ENCODE results near the gene ADD1.

ADD1 gene

DNA sequence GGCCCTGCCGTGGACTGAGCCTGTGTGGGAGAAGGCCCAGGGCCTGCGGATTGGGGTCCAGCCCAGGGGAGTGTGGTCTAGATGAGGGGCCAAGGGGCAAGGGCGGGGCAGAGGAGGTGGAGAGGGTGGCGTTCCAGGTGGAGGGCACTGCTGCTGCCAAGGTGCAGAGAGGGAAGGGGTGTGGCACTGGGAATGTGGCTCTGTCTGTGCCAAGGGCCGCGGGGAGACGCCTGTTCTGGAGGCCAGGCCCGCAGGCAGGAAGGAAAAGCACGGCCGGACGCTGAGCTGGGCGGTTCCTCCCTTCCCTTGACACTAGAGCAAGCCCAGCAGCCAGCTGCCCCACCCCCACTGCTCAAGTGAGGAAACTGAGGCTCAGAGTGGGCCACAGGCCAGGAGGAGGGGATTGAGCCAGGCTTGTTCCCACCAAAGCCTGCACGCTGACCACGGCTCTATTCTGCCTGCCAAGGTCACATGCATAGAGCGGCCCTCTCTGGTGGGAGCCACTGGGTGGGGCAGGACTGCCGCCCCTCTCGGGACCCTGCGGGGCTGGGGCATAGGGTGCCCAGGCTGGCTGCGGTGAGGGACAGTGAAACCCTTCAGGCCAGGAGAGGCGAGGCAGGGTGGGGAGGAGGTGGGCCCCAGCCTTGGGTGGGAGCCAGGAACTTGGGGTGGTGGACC is 37.8 kb upstream of the ADD1 start:
- no peak for DNase-seq (ENCODE audit: low read depth in 2 of 2)

DNA sequence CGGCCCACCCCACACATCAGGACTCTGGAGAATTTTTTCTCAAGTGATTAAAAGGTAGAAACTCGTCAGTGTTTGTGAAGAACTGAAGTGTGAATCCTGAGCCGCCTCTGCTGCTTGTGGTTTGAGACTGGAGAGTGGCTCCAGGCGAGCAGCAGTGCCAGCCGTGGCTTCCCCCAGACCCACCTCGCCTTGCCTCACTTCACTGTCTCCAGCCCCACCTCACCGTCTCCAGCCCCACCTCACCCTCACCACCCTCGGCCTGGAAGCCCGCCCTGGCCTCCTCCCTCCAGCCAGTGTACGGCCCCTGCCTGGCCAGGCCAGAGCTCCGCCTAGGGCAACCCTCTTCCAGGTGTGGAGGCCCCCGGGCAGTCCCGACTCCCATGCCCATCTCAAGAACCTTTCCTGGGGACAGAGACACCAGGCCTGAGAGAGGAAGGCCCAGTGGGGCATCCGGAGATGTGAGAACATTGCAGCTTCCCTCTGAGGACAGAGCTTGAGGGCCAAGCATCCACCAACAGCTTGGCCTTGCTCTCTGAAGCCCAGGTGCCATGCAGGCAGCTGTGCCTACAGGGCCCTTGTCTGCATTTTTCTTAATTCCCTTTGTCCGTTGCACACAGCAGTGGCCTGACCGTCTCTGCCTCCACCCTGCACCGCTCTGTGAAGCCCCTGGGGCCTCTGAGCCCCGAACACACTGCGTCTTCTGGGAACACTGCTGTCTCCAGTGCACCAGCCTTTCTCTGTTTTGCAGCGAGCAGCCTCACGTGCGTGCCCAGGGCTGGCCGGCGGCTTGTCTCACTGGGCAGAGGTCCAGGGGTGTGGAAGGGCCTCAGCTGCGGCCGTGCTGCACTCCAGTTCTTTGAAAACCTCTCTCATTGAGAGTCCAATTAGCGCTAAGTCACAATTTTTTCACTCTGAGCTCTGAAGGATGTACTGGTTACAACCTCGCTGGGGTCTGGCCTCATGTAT is 37.0 kb upstream of the ADD1 start:
- no peak for DNase-seq (ENCODE audit: low read depth in 2 of 2)

DNA sequence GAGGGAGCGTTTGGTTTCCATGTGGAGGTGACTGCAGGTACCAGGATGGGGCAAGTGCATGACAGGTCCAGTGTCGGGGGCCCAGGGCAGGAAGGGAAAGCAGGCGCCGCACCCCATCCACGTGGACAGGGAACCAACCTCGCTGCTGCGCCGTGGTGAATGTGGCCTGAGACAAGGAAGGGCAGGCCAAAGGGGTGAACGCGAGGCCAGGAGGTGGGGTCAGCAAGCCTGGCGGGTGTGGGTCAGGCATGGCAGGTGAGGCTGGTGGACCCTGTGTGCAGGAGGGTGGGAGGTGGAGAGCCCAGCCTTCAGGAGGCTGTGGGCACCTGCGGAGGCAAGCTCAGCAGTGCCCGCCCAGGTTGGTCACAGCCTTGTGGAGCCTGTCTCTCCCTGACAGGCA is 36.1 kb upstream of the ADD1 start:
- no peak for DNase-seq (ENCODE audit: low read depth in 2 of 2)

DNA sequence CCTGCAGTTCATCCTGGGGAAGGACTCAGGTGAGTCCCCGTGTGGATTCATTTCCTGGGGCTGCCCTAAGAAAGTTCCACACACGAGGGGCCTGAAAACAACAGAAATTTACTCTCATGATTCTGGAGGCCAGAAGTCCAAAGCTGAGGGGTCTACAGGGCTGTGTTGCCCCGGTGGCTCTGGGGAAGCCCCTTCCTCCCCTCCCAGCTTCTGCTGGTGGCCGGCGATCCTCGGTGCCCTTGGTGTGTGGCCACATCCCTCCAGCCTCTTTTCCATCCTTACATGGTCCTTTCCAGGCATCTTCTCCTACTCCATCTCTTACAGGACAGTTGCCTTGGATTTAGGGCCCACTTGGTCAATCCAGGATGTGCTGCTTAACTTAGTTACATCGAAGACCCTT is 35.6 kb upstream of the ADD1 start:
- no peak for DNase-seq (ENCODE audit: low read depth in 2 of 2)

DNA sequence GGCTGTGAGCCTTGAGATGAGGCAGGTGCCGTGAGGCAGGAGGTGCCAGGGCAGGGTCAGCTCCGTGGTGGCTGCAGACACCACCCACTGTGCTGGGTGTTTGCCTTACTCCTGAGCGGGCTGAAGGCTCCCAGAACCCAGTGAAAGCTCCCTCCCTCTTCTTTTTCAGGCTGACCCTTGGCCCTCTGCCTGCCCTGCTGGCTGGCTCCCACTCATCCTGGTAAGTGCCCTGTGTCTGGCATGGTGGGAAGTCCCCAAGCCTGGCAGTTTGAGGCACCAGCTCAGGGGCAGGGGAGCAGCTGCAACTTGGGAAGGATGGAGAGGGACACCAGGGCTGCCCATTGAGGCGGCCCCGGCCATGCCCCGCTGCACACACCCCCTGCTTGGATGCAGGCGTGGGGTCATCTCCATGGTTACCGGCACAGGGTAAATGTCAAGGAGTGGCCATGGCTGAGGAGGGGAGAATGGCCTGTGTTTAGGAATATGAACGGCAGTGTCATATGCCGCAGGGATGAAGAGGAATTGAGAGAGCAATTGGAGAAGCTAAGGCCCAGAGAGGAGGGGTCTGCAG is 33.9 kb upstream of the ADD1 start:
- DNase-seq (ENCODE audit: low read depth in 2 of 2) = no peak

DNA sequence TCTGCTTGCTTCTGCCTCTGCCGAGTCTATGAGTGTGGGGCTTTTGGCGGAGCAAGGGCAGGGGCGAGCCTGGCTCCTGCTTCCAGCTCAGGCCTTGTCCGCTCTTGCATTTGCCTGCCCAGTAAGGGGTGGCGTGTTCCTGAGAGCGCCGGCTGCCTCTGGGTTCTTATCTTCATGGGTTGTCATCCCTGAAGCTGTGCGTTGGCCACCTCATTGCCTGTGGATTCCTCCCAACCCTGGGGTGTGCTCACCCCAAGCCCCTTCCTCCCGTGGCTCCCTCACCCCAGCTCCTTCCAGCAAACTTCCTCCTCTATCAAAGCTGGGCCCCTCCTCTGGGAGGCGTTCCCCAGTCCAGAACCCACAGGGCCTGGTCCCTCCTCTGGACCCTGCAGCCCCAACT is 33.3 kb upstream of the ADD1 start:
- no peak for DNase-seq (ENCODE audit: low read depth in 2 of 2)

DNA sequence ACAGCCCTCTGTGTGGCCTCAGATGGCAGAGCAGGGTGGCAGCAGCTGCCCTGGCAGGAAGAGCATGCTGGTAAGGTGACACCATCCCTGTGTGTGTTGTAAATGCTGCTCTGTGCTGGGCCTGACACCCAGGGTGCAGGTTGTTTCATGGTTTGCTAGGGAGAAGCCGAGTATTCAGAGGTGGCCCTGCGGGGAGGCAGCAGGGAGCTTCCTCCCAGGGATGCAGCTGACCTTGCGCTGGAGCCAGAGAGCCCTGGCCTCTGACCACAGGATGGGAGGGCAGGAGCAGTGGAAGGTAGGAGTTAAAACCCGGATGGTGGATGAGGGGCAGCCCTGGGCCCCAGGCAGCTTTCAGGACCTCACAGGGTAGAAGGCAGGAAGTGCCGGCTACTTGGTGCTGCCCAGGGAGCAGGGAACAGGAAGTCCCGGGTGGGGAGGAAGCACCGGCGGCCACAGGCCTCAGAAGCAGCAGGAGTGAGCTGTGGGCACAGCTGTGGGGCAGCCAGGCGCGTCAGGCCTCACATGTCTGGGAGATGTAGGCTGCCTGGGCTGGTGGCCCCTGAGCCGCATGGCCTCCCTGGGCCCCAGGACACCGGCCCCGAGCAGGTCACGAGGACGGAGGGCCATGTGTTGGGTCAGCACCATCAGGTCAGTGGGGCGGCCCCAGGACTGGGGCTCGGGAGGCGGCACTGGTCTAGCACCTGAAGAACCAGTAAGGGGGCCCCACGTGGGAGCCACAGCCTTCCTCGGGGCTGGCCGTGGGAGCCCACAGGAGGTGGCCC is 31.6 kb upstream of the ADD1 start:
- peak in 1 of 2 donors; percentile 45 for DNase-seq (ENCODE audit: low read depth in 2 of 2)

DNA sequence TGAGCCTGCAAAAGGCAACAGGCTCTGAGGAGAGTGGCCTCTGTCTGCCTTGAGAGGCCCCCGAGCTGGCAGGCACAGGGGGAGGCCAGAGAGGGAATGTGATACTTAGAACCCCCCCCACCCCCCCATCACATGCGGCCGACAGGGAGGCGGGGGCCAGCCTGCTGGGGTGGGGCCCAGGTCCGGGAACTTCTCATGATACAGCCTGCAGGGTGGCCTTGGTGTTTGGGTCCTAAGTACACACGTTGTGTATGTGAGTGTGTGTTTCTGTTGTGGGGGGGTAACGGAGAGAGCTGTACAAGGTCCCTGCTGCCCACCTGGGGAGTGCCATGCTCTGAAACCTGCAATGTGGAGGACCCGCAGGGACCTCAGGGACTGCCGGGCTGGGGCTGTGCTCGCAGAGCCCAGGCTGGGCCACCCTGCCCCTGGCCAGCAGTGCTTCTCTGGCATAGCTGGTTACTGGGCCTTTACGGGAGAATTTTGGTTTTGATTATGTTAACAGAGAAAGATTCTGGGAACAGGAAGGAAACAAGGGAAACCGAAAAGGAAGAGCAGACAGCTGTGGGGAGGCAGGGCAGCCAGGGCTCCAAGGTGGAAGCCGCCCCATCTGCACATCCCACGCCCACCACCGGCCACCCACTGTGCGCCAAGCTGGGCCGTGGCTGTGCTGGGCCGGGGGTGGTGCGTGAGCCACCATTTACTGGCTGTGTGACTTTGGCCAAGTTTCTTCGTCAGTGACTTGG is 30.9 kb upstream of the ADD1 start:
- peak in 1 of 2 donors; percentile 28 for DNase-seq (ENCODE audit: low read depth in 2 of 2)

DNA sequence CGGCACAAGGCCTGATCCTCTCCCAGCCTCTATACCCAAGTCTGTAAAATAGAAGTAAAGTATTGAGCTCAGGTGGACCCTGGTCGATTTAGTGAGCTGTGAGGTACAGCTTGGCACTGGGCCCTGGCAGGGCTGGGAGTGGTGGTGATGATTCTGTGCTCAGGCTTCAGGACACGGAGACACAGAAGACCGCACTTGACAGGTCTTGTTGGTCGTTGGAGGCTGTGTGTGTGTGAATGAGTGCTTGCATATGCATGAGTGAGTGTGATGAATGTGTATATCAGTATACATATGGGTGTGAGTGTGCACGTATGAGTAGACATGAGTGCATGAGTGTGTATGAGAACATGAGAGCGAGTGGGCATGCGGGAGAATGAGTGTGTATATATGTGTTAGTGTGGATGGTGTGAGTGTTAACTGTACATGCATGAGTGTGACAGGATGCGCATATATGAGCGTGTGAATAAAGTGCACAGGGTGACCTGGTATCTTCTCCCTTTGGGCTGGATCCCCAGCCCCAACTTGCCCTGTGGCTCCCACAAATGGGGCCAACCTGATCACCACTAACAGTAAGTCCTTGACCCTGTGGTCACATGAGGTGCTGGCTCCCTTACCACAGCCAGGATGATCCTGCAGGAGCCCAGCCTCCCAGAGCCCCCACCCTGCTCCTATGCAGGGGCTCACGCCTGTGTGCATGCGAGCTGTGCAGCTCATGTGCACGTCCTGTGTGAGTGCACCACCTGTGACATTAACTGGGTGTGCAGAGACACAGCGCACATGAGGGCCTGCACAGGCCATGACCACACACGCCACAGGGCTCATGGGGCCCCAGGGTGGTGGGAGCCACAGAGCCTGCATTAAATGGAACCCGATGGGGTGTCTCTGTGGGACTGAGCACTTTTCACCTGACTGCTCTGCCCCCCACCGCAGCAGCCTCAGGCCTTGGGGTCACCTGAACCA is 29.9 kb upstream of the ADD1 start:
- DNase-seq (ENCODE audit: low read depth in 2 of 2) = no peak

DNA sequence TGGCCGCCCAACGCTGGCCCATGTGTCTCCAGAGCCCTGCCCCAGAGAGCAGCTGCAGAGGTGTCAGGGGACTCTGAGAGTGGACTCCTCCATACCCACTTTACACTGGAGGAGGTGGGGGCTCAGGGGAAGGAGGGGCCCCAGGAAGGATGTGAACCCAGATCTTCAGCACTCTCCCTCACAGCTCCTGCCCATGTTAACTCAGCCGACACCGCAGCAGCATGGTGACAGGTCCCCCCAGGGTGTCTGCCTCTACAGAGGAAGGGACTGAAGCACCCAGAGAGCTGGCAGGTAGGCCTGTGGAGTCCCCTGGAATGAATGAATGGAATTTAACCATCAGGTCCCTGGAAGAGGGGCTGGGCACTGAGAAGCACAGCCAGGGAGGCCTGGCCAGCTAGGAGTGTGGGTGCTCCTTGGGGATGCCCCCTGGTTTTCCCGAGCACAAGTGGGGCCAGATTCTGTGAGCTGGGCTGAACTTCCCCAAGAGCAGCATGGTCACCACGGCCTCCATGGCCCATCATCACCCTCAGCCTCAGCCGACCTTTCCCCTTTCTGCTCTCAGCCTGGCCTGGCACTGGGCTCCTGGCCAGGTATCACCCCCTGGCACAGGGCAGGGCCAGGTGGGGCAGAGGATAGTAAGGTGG is 28.9 kb upstream of the ADD1 start:
- DNase-seq (ENCODE audit: low read depth in 2 of 2) = no peak

DNA sequence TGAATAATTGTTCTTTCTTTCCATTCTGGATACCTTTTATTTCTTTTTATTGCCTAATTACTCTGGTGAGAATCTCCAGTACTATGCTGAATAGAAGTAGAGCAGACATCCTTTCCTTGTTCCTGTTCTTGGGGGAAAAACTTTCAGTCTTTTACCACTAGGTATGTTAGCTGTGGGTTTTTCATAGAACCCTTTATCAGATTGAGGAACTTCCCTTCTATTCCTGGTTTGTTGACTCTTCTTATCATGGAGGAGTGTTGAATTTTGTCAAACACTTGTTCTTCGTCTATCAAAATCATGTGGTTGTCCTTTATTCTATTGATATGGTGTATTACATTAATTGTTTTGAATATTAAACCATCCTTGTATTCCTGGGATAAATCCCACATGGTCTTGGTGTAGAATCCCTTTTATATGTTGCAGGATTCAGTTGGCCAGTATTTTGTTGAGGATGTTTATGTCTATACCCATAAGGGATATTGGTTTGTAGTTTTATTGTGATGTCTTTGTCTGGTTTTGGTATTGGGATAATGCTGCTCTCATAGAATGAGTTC is 27.2 kb upstream of the ADD1 start:
- no peak for DNase-seq (ENCODE audit: low read depth in 2 of 2)

DNA sequence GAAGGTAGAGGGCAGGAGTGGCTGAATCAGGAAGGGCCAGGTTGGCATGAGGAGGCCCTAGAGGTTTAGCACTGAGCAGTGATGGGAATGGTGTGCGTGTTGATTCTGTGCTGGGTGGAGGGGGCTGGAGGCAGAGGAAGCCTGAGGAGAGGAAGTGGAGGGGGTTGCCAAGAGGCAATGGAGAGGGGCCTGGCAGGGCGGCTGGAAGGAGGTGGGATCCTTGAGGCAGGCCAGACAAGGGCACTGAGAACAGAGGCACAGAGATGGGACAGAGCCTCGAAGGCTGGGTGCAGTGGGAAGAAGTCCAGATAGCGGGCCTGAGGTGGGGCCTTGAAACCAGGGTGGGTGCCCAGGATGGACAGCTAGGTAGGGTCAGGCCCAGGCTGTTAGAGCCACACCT is 26.5 kb upstream of the ADD1 start:
- DNase-seq (ENCODE audit: low read depth in 2 of 2) = no peak

DNA sequence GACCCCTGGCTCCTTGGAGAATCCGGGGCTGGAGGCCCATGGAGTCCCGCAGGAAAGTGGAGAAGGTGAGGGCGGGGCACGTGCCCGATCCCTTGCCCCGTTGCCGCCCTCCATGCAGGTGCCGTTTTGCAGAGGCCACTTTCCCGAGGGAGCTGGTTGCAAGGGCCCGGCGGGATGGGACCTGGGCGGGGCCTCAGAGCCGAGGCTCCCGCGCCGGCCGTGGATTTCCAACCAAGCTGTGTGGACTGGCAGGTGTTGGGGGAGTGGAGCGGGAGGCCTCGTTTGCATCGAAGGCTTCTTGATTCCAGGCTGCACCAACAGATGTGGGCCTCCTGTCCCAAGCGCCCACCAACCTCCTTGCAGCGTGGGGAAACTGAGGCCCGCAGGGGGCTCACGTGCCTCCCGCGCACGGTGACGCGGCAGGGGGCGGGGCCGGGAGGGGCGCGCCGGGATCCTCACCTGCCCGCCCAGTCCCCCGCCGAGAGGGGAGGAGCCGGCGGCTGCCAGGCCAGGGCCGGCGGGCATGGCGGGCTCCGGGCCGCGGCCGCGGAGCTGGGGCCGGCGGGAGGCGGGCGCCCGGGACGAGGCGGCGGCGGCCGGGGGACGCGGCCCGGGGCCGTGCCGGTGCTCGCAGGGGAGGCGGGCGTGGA is 25.8 kb upstream of the ADD1 start:
- peak in 1 of 2 donors; percentile 40 for DNase-seq (ENCODE audit: low read depth in 2 of 2)

DNA sequence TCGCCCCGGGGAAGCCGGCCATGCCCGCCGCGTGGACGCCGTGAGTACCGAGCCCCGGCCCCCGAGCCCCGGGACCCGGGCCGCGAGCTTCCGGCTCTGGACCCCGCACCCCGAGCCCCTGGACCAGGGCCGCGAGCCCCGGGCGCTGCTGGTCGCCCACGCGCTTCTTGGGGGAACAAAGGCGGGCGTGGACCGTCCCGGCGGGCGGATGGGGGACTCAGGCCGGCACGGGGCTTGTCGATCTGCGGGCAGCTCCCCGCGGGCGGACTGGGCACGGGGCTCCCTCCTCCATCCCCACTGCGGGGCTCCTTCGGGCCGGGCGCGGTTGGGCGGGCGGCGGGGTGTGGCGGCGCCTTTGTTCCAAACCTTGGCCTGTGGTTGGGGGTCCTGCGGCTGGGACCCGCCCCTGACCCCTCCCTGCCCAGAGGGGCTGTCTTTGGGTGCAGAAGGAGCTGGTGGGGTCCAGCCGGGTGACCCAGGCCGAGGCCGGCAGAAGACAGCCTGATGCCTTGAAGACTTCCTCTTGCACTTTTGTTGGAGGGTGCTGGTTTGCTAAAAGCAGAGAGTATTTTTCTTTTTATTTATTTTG is 25.2 kb upstream of the ADD1 start:
- no peak for DNase-seq (ENCODE audit: low read depth in 2 of 2)

DNA sequence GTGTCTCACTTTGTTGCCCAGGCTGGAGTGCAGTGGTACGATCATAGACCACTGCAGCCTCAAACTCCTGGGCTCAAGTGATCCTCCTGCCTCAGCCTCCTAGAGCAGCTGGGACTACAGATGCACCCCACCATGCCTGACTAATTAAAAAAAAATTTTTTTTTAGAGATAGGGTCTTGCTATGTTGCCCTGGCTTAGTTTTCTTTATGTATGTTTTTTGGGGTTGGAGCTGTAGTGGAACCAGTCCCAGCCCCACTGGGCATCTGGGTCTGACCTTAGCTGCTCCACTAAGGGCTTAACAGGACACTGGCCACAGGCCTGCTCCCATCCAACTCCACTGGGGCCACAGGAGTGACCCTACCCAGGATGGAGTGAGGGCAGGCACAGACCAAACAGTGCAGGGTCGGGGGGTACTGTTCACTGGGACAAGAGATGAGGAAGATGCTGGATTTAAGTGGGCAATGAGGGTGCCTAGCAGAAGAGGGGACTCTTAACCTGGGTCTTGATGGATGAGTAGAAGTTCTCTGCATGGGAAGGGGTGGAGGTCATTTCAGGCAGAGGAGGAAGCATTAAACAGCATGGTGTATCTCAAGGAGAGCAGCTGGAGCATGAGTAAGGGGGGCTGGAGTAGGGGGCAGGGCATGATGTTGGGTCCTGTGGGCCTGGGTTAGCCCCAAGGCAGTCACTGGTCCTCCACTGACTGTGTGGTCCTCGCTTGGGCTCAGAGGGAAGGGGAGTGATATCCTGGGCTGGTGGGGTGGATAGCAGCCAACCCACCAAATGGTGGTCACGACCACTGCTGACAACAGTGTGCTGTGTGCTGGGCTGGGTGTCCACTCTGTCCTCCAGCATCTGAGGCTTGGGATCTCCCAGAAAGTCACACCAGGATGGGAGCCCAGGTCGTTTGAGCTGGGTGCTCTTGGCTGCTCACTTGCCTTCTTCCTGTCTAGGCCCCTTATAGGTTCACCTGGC is 24.1 kb upstream of the ADD1 start:
- DNase-seq (ENCODE audit: low read depth in 2 of 2) = no peak

DNA sequence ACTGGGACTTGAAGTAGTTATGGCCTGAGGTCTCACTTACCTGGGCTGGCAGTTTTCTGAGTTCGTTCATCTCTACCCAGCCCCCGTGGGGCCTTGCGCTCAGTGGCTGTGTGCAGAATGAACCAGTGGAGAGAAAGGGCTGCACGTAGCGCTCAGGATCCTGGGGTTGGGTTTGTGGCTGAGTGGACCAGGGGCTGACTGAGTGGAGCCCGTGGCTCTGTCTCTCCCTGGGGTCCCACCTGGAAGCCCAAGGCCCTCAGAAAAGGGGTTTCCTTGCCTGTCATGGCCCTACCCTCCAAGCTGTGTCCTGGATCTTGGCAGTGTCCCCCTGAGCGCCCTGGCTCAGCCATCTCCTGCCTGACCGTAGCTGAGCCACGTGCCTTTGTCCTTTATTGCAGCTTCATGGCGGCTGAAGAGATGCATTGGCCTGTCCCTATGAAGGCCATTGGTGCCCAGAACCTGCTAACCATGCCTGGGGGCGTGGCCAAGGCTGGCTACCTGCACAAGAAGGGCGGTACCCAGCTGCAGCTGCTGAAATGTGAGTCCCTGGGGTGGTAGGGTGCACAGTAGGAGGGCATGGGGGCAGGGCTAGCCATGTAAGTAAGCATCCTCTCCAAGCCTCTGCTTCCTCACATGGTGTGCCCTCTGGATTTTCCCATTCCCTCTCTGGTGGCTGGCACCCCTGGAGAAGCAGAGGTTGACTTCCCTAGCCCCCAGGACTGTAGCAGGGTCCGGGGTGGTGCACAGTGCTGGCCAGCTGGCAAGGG is 23.2 kb upstream of the ADD1 start:
- no peak for DNase-seq (ENCODE audit: low read depth in 2 of 2)
